ENCODE data around the gene TUBGCP3. TPM values are rescaled to one million over a fixed set of nuclear protein-coding genes. Genes with fewer than 3 reads are reported as not detected.
"Not testable (repeated sequence)": the region's sequence is repeated elsewhere in the genome, so short reads cannot be mapped to it uniquely, and the experiment has no call there.

The TUBGCP3 gene
- total and polyA plus RNA-seq, 4 donors, result 10.9 to 40.2 (median 26.9) TPM

DNA sequence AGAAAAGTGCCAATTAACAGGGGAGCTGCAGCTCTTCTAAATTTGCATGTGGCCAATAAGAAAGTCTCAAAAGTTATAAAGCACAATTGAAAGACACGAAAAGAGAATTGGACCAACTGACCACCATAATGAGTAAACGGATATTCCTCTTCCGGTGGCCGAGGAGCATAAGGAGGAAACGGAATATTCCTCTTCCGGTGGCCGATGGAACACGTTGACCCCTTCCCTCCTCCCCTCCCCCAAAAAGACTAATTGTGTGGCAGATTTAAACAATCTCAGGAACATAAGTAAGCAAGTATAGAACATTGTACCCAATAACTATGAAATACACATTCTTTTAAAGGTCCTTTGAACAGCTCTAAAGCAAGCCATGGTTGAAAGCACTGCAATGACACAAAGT is 41.2 kb upstream of the TUBGCP3 start:
- Histone ChIP-seq H3K27me3 (ENCODE audit: control insufficient read depth in 3 of 3, insufficient read depth in 3 of 3, low read length in 2 of 3) (peaks cover 0 to 5% (median 3%) of the 10 kb centered on the region in 3 donors), H3K9ac (ENCODE audit: insufficient read depth in 1 of 2, low read length in 2 of 2) (no peak overlapping the region), H3K9me3 (ENCODE audit: control insufficient read depth in 4 of 4, insufficient read depth in 3 of 4, low read length in 3 of 4) (no peaks in the 10 kb centered on the region), H3K27ac (ENCODE audit: low read depth in 1 of 2, low read length in 1 of 2) (no peak overlapping the region), H3K4me1 (ENCODE audit: control insufficient read depth in 5 of 5, insufficient read depth in 5 of 5, low read length in 5 of 5) (no peaks in the 10 kb centered on the region), H3K36me3 (ENCODE audit: control insufficient read depth in 4 of 4, insufficient read depth in 4 of 4, low read length in 4 of 4) (no peaks in the 10 kb centered on the region), H3K4me3 (no peak overlapping the region)
- ATAC-seq (ENCODE audit: insufficient read depth, low FRiP score) (no peak), DNase-seq (no peak)
- WGBS, 2 donors, result 73 to 83% methylated on average over 8 of the region's 8 CpGs
- TF ChIP-seq, protein P1, sequence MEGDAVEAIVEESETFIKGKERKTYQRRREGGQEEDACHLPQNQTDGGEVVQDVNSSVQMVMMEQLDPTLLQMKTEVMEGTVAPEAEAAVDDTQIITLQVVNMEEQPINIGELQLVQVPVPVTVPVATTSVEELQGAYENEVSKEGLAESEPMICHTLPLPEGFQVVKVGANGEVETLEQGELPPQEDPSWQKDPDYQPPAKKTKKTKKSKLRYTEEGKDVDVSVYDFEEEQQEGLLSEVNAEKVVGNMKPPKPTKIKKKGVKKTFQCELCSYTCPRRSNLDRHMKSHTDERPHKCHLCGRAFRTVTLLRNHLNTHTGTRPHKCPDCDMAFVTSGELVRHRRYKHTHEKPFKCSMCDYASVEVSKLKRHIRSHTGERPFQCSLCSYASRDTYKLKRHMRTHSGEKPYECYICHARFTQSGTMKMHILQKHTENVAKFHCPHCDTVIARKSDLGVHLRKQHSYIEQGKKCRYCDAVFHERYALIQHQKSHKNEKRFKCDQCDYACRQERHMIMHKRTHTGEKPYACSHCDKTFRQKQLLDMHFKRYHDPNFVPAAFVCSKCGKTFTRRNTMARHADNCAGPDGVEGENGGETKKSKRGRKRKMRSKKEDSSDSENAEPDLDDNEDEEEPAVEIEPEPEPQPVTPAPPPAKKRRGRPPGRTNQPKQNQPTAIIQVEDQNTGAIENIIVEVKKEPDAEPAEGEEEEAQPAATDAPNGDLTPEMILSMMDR (IDR thresholded peaks at IDR 0.05; ENCODE audit: control extremely low read depth, extremely low read depth), result no peak

- WGBS, 2 donors, result 91 to 100% methylated on average over 1 of the region's 1 CpG
Measured at GRCh38 chr13:112627613-112628012, 39.7 kb upstream of the TUBGCP3 start.

DNA sequence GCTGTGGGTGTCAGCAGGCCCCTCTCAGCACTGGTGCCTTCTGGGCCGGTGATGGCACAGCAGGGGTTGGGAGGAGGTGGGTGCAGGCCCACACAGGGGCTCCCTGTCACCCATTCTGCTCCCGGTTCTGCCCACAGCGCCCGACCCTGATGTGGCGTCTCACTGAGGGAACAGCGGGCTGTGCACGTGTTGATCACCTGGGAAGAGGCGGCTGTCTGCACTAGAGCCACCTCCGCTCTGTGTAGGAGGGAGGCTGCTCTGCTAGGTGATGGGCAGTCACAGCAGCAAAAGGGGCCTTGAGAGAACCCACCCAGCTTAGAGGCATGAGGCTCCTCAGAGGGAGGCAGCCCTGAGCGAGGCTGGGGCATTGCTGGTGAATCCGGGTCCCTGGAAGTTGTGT is 39.2 kb upstream of the TUBGCP3 start:
- Histone ChIP-seq H3K36me3 (ENCODE audit: control insufficient read depth in 4 of 4, insufficient read depth in 4 of 4, low read length in 4 of 4) (no peaks in the 10 kb centered on the region), H3K9me3 (ENCODE audit: control insufficient read depth in 4 of 4, insufficient read depth in 3 of 4, low read length in 3 of 4) (no peaks in the 10 kb centered on the region), H3K27me3 (ENCODE audit: control insufficient read depth in 3 of 3, insufficient read depth in 3 of 3, low read length in 2 of 3) (peaks cover 0 to 9% (median 3%) of the 10 kb centered on the region in 3 donors), H3K9ac (ENCODE audit: insufficient read depth in 1 of 2, low read length in 2 of 2) (no peak overlapping the region), H3K4me3 (no peak overlapping the region), H3K27ac (ENCODE audit: low read depth in 1 of 2, low read length in 1 of 2) (no peak overlapping the region), H3K4me1 (ENCODE audit: control insufficient read depth in 5 of 5, insufficient read depth in 5 of 5, low read length in 5 of 5) (no peaks in the 10 kb centered on the region)
- DNase-seq (no peak), ATAC-seq (ENCODE audit: insufficient read depth, low FRiP score) (no peak)
- WGBS, 2 donors, result 93% methylated on average over 11 of the region's 11 CpGs
- TF ChIP-seq, protein P1 (IDR thresholded peaks at IDR 0.05; ENCODE audit: control extremely low read depth, extremely low read depth), result no peak

More at GRCh38 chr13:112627613-112628012, 39.7 kb upstream of the TUBGCP3 start:
- DNase-seq; ATAC-seq (ENCODE audit: insufficient read depth, low FRiP score); H3K4me3 ChIP-seq; H3K36me3 ChIP-seq (ENCODE audit: control insufficient read depth in 4 of 4, insufficient read depth in 4 of 4, low read length in 4 of 4); H3K4me1 ChIP-seq (ENCODE audit: control insufficient read depth in 5 of 5, insufficient read depth in 5 of 5, low read length in 5 of 5); H3K9me3 ChIP-seq (ENCODE audit: control insufficient read depth in 4 of 4, insufficient read depth in 3 of 4, low read length in 3 of 4); H3K27ac ChIP-seq (ENCODE audit: low read depth in 1 of 2, low read length in 1 of 2); H3K27me3 ChIP-seq (ENCODE audit: control insufficient read depth in 3 of 3, insufficient read depth in 3 of 3, low read length in 2 of 3); H3K9ac ChIP-seq (ENCODE audit: insufficient read depth in 1 of 2, low read length in 2 of 2): not testable (repeated sequence)

DNA sequence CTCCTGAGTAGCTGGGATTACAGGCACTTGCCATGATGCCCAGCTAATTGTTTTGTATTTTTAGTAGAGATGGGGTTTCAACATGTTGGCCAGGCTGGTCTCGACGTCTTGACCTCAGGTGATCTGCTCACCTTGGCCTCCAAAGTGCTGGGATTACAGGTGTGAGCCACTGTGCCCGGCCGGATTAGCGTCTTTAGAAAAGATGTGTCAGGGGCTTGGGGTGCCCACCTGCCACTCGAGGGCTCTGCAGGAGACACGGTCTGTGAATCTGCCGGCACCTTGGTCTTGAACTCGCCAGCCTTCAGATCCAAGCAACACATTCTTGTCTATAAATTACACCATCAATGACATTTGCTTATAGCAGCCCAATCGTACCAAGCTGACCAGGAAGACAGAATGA is 38.8 kb upstream of the TUBGCP3 start:
- H3K27me3 ChIP-seq (ENCODE audit: control insufficient read depth in 3 of 3, insufficient read depth in 3 of 3, low read length in 2 of 3), result peaks cover 0 to 9% (median 3%) of the 10 kb centered on the region in 3 donors
- TF ChIP-seq, protein P1 (IDR thresholded peaks at IDR 0.05; ENCODE audit: control extremely low read depth, extremely low read depth), result no peak
- no peaks in the 10 kb centered on the region for H3K4me1 ChIP-seq (ENCODE audit: control insufficient read depth in 5 of 5, insufficient read depth in 5 of 5, low read length in 5 of 5)
- H3K9me3 ChIP-seq (ENCODE audit: control insufficient read depth in 4 of 4, insufficient read depth in 3 of 4, low read length in 3 of 4), result no peaks in the 10 kb centered on the region
- DNase-seq (no peak), ATAC-seq (ENCODE audit: insufficient read depth, low FRiP score) (no peak)
- no peak overlapping the region for H3K27ac ChIP-seq (ENCODE audit: low read depth in 1 of 2, low read length in 1 of 2)
- no peak overlapping the region for H3K9ac ChIP-seq (ENCODE audit: insufficient read depth in 1 of 2, low read length in 2 of 2)
- 90 to 94% methylated on average over 10 of the region's 10 CpGs for WGBS, 2 donors
- H3K36me3 ChIP-seq (ENCODE audit: control insufficient read depth in 4 of 4, insufficient read depth in 4 of 4, low read length in 4 of 4), result no peaks in the 10 kb centered on the region
- no peak overlapping the region for H3K4me3 ChIP-seq
